ENCODE data around the gene SWT1.
"Not testable (repeated sequence)": the region's sequence is repeated elsewhere in the genome, so short reads cannot be mapped to it uniquely, and the experiment has no call there.

The SWT1 gene

DNA sequence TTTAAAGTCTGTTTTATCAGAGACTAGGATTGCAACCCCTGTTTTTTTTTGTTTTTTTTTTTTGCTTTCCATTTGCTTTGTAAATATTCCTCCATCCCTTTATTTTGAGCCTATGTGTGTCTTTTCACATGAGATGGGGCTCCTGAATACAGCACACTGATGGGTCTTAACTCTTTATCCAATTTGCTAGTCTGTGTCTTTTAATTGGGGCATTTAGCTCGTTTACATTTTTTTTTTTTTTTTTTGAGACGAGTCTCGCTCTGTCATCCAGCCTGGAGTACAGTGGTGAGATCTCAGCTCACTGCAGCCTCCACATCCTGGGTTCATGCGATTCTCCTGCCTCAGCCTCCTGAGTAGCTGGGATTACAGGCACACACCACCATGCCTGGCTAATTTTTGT, 41.7 kb downstream of the SWT1 start:
- DNase-seq = not testable (repeated sequence)

DNA sequence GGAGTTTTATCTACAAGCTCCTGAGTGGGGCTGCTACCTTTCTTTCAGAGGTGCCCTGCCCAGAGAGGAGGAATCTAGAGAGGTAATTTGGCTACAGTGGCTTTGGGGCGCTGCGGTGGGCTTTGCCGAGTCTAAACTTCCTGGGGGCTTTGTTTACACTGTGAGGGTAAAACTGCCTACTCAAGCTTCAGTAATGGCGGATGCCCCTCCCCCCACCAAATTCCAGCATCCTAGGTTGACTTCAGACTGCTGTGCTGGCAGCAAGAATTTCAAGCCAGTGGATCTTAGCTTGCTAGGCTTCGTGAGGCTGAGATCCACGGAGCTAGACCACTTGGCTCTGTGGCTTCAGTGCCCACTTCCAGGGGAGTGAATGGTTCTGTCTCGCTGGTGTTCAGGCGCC, 43.9 kb downstream of the SWT1 start:
- DNase-seq = no peak

DNA sequence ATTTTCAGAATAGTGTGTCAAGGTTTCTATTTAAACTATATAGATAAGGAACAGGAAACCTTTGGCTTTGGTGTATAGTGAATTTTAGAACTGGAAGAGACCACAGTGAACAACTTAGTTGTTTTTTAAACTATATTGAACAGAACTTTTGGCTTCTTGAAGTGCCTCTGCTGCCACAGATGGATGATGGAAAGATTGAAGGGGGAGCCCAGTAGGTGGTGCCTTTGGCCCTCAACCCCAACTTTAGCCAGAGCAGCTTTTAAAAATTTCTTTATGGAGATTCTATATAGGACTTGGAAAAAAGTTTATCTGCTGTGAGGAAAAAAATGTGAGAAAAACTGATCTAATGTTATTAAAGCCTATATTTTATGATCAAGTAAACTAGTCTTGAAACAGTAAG, 50.2 kb downstream of the SWT1 start:
- no peak for DNase-seq

DNA sequence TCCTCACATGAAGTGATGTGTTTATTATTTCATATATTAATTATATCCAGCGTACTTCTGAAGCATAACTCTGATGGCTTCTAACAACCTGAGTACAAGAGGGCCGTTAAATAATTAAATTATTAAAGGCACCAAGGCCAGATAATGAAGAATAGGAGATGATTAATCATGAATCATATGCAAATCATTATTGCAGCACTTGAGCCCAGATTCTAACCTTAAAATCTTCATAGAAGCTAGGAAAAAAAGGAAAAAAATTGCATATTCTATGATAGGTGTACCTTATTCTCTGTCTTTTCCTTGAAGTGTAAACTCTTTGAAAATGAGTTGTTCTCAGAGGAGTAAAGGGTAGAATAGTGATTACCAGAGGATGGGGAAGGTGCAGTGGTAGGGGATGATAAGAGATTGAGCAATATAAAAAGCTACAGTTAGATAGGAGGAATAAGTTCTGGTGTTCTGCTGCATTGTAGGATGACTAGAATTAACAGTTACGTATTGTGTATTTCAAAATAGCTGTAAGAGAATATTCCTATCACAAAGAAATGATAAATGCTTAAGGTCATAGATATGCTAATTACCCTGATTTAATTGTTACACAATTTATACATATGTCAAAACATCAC, 51.1 kb downstream of the SWT1 start:
- DNase-seq = no peak

DNA sequence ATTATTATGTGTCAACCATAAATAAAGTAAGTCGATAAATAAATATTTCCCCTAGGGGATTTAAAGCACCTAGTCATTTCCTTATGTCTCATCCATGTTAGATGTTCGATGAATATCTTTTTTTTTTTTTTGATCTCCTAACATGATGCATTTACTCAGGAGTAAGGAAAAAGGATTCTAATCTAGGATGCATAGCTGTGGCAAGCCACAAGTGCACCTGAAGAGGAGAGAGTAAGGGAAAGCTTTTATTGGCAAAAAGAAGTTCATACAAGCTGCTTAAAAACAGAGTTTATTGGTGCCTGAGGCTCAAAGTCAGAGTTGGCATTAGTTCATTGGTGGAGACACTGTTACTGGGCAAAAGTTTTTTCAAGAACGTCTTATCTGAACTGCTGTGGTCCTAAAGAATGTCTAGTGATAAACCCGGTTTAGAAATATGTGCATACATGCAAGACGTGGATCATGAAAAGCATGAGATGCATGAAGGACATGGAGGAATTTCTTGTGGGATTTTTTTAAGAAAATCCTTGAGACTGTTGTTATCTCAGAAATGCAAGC, 51.7 kb downstream of the SWT1 start:
- no peak for DNase-seq

DNA sequence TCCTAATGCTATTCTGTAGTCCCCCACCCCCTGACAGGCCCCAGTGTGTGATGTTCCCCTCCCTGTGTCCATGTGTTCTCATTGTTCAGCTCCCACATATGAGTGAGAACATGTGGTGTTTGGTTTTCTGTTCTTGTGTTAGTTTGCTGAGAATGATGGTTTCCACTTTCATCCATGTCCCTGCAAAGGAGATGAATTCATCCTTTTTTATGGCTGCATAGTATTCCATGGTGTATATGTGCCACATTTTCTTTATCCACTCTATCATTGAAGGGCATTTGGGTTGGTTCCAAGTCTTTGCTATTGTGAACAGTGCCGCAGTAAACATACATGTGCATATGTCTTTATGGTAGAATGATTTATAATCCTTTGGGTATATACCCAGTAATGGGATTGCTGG, 52.4 kb downstream of the SWT1 start:
- not testable (repeated sequence) for DNase-seq

DNA sequence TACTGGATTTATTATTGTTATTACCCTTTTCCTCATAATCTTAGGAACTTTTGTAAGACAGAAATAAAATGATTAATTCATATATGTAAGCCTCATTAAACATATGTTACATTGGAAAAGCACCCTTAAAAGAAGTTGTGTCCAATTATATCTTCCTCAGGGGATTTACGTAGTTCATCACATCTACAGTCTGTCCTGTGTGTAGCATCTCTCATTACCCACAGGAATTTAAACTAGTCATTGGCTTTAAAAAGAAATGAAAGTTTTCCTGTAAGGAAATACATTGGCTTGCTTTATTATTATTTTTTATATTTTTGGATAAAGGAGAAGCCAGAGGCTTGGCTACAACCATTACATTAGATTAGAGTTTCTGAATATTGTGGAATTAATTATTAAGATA, 56.1 kb downstream of the SWT1 start:
- DNase-seq = no peak

DNA sequence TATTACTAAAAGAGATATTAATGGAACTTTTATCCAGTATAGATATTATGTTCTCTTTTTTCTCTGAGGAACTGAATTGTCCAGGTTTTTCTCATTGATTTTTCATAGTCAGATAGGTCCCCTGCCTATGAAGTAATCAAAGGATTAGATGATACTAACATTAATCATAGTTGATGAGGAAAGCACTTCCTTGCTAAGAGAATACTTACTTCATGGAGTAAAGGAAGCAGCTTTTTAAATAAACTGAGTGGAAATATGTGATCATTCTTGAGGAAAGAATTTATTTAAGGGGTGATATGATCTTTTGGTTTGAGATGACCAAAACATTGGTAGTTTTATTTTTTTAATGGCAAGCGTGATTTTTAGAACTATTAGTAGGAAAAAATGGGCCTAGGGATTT, 58.9 kb downstream of the SWT1 start:
- no peak for DNase-seq

DNA sequence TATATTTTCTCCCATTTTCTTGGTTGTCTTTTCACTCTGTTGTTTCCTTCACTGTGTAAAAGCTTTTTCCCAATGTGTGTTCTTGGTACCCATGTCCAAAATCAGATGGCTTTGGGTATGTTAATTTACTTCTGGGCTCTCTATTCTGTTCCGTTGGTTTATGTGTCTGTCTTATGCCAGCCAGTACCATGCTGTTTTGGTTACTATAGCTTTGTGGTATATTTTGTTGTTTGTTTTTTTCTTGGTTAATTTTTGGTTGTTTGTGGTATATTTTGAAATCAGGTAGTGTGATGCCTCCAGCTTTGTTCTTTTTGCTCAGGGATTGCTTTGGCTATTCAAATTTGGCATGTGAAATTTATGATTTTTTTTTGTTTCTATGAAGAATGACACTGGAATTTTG, 67.2 kb downstream of the SWT1 start:
- DNase-seq = no peak

DNA sequence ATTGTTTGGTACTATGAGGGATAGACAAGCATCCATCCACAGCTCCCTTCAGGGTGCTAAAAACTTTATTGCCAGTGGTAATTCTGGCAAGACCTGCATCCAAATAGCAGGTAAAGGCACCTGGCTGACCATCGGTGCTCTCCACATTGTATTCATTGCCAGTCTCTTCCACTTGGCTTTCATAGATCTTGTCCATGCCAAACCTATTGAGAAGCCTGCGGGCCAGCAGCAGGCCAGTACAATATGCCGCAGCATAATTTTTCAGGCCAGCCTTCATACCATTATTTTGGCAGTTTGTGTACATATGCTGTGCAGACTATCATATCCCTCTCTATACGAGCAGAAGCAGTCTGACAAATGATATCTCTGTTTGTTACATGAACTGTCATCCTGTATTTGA, 70.2 kb downstream of the SWT1 start:
- no peak for DNase-seq

DNA sequence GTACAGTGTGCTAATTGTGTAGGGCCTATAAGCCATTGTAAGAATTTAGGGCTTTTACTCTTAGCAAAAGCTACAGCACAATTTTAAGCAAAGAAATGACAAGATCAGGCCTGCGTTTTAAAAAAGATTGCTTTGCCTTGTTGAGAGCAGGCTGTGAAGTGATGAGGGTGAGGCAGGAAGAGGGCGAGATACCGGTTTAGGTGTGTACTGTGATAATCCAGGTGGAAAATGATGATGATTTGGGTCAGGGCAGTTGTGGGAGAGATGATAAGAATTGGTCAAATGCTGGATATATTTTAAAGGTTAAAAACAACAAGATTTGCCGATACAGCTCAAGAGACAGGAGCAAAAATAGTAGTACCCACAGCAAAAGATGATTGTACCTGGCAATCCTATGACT, 72.0 kb downstream of the SWT1 start:
- DNase-seq = no peak

DNA sequence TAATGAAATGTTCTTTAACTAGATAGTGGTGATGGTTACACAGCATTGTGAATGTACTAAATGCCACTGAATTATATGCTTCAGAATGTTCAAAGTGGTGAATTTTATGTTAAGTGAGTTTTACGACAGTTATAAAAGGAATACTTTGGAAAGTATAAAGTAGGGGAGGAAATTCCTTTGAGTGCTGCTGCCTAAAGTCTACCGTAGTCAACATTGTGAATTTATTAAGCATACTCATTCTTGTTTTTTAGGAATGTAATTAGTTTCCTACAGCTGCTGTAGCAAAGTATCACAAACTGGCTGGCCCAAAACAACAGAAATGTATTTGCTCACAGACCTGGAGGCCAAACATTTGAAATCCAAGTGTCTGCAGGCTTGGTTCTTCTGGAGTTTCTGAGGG, 73.0 kb downstream of the SWT1 start:
- DNase-seq = no peak

DNA sequence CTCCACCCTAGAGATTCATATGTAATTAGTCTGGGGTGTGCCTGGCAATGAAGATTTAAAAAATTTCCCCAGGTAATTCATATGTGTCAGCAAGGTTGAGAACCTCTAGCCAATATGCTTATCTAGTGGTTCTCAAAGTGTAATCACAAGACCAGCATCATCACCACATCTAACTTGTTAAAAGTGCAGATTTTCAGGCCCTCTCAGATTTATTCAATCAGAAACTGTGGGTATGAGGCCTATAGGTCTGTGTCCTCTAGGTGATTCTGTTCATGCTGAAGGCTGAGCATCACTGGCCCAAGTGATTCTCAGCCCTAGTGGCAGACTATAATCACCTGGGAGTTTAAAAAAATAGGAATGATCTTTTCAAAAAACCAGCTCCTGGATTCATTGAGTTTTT, 75.9 kb downstream of the SWT1 start:
- no peak for DNase-seq

DNA sequence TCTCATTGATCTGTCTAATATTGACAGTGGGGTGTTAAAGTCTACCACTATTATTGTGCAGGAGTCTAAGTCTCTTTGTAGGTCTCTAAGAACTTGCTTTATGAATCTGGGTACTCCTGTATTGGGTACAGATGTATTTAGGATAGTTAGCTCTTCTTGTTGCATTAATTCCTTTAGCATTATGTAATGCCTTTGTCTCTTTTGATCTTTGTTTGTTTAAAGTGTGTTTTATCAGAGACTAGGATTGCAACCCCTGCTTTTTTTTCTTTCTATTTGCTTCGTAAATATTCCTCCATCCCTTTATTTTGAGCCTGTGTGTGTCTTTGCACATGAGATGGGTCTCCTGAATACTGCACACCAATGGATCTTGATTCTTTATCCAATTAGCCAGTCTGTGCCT, 77.2 kb downstream of the SWT1 start:
- DNase-seq = not testable (repeated sequence)

DNA sequence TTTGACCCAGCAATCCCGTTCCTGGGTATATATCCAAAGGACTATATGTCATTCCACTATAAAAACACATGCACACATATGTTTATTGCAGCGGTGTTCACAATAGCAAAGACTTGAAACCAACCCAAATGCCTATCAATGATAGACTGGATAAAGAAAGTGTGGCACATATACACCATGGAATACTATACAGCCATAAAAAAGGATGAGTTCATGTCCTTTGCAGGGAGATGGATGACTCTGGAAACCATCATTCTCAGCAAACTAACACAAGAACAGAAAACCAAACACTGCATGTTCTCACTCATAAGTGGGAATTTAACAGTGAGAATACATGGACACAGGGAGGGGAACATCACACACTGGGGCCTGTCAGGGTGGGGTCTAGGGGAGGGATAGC, 80.2 kb downstream of the SWT1 start:
- DNase-seq = not testable (repeated sequence)

DNA sequence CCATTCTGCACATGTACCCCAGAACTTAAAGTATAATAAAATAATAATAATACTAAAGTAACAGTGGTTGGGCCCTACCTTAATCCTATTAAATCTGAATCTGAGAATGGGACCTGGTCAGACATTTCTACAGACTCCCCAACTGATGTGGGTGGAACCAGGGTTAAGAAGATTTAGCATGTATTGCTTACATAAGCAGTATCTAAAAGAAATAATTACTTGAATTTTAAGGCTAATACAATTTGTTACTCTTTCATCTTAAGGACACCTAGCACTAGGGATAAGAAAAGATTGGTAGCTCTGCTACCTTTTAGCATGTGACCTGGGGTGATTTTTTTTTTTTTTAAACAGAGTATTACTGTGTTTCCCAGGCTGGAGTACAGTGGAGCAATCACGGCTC, 80.7 kb downstream of the SWT1 start:
- no peak for DNase-seq

DNA sequence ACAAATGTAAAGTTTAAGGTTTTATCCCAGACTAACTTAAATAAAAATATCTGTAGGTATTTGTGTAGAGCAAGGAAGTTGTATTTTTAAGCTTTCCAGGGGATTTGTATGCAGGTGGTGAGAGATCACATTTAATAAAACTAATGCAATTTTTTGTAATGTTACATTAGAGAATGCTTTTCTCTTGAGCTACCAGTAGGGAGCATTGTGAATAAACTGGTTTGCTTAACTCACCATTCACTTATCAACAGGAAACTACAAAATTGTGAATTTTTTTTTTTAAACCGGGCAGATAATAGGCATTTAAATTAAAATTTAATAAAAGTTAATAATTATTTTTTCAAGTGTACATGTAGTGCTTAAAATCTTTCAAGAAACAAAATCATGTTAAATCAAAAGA, 81.5 kb downstream of the SWT1 start:
- no peak for DNase-seq

DNA sequence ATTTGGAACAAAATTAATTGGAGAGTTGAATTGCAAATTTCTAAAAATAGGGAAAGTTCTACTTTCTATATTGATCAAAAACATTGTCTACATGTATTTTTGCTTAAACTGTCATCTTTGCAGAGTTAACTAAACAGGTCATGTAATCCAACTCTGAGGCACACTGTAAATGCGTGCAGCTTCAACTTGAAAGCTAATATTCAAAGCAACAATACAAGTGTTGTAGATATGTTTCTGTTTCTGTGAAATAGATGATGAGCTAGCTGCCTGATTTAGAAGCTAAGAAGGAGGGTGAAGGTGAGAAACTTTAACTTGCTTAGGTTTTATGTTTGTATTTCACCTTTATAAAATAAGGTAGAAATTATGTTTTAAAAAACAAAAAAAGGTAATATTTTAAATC, 82.9 kb downstream of the SWT1 start:
- DNase-seq = no peak

DNA sequence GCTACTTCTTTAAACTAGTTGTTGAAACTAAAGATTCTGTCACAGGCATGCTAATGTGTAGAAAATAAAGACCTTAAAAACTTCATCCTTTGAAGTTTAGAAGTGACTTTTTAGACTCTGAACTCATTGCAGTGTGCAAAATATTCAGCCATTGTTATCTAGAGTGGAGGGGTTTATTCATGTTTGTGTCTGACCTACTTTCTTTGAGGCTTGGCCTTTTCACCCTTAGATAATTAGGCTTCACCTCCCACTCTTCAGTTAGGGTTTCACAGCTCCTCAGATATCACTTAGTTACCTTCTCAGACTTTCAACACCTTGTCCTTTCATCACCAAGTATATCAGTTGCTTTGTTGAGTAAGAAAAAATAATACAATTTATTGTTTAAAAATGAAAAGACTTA, 84.2 kb downstream of the SWT1 start:
- DNase-seq = no peak

DNA sequence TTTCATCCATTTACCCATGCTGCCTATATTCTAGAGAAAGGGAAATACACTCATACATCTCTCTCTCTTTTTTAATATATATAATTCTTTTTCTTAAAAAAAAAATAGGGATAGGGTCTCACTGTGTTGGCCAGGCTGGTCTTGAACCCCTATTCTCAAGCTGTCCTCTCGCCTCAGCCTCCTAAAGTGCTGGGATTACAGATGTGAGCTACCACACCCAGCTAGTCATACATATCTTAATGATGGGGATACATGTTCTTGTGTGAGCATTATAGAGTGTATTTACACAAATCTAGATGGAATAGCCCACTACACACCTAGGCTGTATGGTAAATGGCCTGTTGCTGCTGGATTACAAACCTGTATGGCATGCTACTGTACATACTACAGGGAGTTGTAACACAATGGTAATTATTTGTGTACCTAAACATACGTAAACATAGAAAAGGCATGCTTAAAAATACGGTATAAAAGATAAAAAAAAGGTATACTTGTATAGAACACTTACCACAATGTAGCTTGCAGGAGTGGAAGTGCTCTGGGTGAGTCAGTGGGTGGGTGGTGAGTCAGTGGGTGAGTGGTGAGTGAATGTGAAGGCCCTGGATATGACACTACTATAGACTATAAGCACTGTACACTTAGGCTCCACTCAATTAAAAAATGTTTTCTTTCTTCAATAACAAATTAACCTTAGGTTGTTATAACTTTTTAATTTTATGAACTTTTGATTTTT, 87.2 kb downstream of the SWT1 start:
- DNase-seq = no peak

DNA sequence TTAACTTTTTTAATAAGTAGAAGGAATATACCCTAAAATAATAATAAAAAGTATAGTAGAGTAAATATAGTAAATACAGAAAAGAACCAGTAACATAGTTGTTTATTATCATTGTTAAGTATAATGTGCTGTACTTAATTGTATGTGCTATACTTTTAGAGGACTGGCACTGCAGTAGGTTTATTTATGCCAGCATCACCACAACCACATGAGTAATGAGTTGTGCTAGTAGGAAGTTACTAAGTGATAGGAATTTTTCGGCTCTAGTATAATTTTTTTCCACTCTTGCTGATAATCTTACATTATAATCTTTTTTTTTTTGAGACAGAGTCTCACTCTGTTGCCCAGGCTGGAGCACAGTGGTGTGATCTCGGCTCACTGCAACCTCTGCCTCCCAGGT, 88.5 kb downstream of the SWT1 start:
- no peak for DNase-seq

DNA sequence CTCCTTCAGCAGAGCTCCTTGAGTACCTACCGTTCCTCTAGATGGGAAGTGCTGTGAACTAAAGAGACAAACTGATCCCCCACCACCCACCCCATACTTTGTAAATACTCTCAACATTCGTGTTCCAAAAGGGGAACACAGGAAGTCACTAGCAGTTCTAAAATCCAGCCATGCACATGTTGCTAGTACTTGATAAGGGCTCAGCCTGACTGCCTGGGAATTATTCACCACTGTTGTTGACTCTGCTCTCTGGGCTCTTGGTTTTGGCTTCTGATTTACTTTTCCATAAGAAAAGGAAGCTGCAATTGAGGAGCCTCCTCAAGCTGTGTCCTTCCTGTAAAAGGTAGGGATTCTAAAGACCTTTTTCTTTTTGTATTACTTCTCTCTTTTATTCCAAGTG, 92.6 kb downstream of the SWT1 start:
- no peak for DNase-seq

DNA sequence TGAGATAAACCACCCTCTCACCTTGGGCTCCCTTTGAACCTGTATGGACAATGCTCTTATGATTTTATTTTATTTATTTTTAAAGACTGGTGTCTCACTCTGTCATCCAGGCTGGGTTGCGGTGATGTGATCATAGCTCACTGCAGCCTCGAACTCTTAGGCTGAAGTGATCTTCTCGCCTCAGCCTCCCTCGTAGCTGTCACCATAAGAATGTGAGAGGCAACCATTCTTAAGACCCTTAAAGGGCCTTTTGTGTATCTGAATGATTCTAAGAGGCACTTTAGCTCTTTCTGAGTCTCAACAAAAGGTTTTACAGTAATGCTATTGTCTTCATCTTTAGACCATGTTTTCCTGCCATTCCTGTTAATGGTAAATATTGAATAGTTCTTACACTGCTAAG, 93.1 kb downstream of the SWT1 start:
- no peak for DNase-seq

DNA sequence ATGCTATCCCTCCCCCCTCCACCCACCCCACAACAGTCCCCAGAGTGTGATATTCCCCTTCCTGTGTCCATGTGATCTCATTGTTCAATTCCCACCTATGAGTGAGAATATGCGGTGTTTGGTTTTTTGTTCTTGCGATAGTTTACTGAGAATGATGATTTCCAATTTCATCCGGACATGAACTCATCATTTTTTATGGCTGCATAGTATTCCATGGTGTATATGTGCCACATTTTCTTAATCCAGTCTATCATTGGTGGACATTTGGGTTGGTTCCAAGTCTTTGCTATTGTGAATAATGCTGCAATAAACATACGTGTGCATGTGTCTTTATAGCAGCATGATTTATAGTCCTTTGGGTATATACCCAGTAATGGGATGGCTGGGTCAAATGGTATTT, 95.0 kb downstream of the SWT1 start:
- DNase-seq = not testable (repeated sequence)

DNA sequence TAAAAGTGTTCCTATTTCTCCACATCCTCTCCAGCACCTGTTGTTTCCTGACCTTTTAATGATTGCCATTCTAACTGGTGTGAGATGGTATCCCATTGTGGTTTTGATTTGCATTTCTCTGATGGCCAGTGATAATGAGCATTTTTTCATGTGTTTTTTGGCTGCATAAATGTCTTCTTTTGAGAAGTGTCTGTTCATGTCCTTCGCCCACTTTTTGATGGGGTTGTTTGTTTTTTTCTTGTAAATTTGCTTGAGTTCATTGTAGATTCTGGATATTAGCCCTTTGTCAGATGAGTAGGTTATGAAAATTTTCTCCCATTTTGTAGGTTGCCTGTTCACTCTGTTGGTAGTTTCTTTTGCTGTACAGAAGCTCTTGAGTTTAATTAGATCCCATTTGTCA, 95.4 kb downstream of the SWT1 start:
- DNase-seq = not testable (repeated sequence)

Measured in NCI-H1105 (cell line).